Mesangial cell (primary cell): Measurements from ENCODE around the gene DLD. TPM values are rescaled to one million over a fixed set of nuclear protein-coding genes. Genes with fewer than 3 reads are reported as not detected.

ENCODE experiments used
- total RNA-seq: library from RNA; depleted of rRNA; stranded (reverse); fragments of >200 nt; gene quantifications from 2 replicates; pipeline ENCODE4 v1.2.3, GENCODE V29; 2015

DLD gene, protein sequence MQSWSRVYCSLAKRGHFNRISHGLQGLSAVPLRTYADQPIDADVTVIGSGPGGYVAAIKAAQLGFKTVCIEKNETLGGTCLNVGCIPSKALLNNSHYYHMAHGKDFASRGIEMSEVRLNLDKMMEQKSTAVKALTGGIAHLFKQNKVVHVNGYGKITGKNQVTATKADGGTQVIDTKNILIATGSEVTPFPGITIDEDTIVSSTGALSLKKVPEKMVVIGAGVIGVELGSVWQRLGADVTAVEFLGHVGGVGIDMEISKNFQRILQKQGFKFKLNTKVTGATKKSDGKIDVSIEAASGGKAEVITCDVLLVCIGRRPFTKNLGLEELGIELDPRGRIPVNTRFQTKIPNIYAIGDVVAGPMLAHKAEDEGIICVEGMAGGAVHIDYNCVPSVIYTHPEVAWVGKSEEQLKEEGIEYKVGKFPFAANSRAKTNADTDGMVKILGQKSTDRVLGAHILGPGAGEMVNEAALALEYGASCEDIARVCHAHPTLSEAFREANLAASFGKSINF
- 19.9 and 28.7 TPM in 2 replicates for total RNA-seq

GRCh38 chr7:107890962-107891635, at the start of gene DLD:
DLD (plus strand) TSS chr7:107891183; CDS start chr7:107891251, 68 bp downstream.

Other genes with a start within 250 kb of the DLD start
- gene SLC26A4, start 230.4 kb upstream of the DLD start, total RNA-seq: under 0.01 and 0.25 TPM in 2 replicates
- gene CBLL1, start 147.0 kb upstream of the DLD start, total RNA-seq: 13.0 and 16.1 TPM in 2 replicates
- gene SLC26A3, start 88.0 kb upstream of the DLD start, total RNA-seq: not detected in 2 replicates
- gene LAMB1, start 112.0 kb downstream of the DLD start, total RNA-seq: 241 and 438 TPM in 2 replicates
- 0.25 TPM in 1 of 2 replicates, not detected in the other for gene LAMB4, start 239.2 kb downstream of the DLD start, total RNA-seq